GM21576 (cell line): ENCODE data around the gene POLN.
"Not testable (repeated sequence)": the region's sequence is repeated elsewhere in the genome, so short reads cannot be mapped to it uniquely, and the experiment has no call there.

Experiments used
- ATAC-seq: cut with Tn5 transposase; IDR thresholded peaks from one replicate; pipeline ENCODE4 v1.9.1; 2021; ENCODE audit warnings: mild to moderate bottlenecking, moderate library complexity; ENCODE audit not compliant: unreplicated experiment

Gene POLN

DNA sequence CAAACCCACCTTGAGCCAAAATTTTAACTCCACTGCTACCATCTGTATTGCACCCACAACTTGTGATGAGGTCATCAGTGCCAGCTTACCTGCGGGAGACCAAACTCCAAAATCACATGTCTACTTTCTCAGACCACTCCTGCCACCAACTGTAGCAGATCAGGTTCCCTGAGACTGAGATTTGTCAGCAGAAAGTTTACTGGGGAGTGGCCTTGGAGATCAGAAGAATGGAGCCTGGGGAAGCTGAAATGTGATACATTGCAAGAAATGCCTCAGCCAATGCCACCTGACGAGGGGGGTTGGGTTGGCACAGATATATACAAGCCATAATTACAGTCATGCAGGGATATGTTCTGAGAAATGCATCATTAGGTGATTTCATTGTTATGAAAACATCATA lies 19.1 kb downstream of the POLN start:
- ATAC-seq, result no peak

GRCh38 chr4:2221378-2221777 lies 20.5 kb downstream of the POLN start:
- not testable (repeated sequence) for ATAC-seq

- ATAC-seq, result no peak
These were observed 21.8 kb downstream of the POLN start for GRCh38 chr4:2220016-2220630.

- no peak for ATAC-seq
These were observed 22.6 kb downstream of the POLN start for GRCh38 chr4:2219233-2219760.

GRCh38 chr4:2218436-2218835 lies 23.5 kb downstream of the POLN start:
- no peak for ATAC-seq

GRCh38 chr4:2217726-2218125 lies 24.2 kb downstream of the POLN start:
- ATAC-seq, result no peak

DNA sequence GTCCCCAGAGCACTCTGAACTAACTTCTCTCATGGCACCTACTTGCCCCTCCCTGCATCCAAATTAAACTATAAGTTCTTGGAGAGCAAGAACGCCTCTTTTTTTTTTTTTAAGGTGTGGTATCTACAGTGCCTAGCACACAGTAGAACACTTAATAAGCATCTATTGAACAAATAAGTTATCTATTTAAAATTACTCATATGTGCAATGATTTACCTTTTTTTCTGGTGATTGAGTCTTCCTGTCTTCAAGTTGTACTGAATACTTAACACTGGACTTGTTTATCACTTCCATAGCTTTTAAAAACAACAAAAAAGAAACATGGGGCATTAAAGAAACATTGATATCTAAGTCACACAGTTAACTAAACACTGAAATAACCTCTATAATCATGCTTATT lies 29.1 kb downstream of the POLN start:
- no peak for ATAC-seq

DNA sequence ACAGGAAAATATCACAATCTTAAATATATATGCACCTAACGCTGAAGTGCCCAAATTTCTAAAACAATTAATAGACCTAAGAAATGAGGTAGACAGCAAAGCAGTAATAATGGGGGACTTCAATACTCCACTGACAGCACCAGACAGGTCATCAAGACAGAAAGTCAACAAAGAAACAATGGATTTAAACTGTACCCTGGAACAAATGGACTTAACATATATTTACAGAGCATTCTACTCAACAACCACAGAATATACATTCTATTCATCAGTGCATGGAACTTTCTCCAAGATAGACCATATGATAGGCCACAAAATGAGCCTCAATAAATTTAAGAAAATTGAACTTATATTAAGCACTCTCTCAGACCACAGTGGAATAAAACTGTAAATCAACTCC lies 39.1 kb downstream of the POLN start:
- not testable (repeated sequence) for ATAC-seq

- no peak for ATAC-seq
These were observed 47.4 kb downstream of the POLN start for GRCh38 chr4:2194496-2194895.

DNA sequence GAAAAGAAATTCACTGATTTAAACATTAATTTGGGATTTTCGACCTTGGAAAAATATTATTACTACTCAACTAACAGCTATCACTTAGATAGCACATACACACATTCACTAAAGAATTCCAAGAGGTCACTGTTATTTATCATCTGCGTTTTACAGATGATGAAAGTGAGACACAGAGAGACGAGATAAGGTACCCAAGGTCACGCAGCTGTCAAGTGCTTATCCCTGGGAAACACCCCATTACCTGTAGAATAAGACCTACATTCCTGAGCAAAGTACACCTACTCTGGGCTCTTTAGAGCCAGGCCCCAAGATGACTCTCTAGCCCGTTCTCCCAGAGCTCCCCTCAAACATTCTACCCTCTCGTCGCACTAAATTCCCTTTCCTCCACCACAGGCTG lies 48.6 kb downstream of the POLN start:
- ATAC-seq, result no peak

DNA sequence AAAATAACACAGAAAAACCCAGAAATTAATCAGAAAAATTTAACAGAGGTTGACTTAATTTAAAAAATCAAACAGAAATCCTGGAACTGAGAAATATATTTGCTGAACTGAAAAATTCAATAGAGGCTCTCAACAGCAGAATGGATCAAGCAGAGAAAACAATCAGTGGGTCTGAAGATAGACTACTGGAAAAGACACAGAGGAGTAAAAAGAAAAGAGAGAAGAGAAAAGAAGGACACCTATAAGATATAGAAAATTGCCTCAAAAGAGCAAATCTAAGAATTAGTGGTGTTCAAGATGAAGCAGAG lies 55.1 kb downstream of the POLN start:
- no peak for ATAC-seq

DNA sequence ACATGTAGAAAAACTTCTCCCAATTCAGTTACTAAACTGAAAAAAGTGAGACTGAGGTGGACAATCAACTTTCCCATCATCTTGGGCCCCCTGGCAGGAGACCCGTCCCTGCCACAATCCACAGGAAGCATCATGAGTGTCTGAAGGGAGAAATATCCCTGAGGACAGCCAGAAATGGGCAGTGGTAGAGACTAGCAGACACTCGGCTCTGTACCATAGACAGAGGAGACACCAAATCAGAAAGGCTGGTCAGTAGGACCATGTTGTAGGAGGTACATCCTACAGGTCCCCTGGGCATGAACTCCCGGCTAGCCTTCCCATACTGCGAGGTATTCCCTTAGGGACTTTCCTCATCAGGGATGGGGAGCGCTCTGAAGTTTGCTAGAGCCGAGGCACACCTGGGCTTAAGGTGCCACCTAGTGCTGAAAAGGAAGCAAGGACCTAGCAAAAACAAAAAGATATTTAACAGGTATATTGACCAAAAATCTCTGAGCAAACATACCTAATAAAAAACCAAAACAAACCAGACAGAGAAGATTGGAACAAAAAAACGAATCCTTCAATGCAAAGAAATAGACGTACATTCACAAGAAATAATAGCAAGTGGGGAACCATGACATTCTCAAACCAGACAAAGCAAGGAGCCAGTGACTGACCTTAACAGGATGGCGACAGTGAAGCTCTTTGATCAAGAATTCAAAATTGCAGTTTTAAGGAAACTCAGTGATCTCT lies 55.6 kb downstream of the POLN start:
- ATAC-seq, result no peak

DNA sequence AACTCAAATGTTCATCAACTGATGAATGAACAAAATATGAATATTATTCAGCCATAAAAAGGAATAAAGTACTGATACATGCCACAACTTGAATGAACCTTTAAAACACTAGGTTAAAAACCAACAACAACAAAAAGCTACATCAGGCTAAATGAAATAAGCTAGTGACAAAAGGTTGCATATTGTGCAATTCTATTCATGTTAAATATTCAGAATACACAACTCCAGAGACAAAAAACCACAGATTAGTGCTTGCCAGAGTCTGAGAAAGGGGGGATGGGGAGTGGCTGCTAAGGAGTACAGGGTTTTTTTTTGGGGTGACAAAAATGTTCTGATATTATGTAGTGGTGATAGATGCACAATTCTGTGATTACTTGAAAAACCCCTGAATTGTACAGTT lies 58.5 kb downstream of the POLN start:
- ATAC-seq, result no peak

DNA sequence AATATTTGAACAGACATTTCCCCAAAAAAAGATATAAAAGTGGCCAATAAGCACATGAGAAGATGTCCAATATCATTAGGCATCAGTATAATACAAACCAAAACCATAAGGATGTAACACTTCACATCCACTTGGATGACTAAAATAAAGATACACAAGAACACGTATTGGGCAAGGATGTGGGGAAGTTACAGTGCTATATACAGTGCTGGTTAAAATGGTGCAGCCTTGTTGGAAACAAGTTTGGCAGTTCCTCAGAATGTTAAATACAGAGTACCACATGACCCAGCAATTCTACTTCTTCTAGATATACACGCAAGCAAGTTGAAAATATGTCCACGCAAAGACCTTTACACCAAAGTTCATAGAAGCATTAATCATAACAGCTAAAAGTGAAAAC lies 58.9 kb downstream of the POLN start:
- no peak for ATAC-seq

- ATAC-seq, result no peak
These were observed 61.5 kb downstream of the POLN start for GRCh38 chr4:2180410-2180809.

- no peak for ATAC-seq
These were observed 62.2 kb downstream of the POLN start for GRCh38 chr4:2179717-2180116.

- no peak for ATAC-seq
These were observed 62.9 kb downstream of the POLN start for GRCh38 chr4:2178986-2179385.

- ATAC-seq, result no peak
These were observed 64.4 kb downstream of the POLN start for GRCh38 chr4:2177443-2178093.

- no peak for ATAC-seq
These were observed 65.8 kb downstream of the POLN start for GRCh38 chr4:2175990-2176698.

DNA sequence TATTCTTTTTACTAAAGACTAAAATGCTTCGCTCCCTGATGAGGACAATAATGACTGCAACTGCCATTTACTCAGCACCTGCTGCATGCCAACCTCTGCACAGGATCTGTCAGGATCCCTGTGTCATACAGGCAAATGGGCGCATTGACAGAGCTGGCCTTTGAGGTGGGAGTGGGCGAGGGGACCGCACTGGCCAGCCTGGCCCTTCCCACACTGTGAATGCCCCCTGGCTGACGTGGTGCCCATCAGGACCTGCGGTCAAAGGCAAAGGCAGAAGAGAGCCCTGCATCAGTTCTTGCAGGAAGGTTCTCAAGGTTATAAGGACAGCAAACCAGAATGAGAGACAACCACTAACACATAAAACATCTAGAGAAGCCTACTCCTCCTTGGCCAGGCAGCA lies 67.9 kb downstream of the POLN start:
- no peak for ATAC-seq

GRCh38 chr4:2172627-2173231 lies 69.2 kb downstream of the POLN start:
- no peak for ATAC-seq
